Measurements from ENCODE around the gene GBP1. TPM values are rescaled to one million over a fixed set of nuclear protein-coding genes. Genes with fewer than 3 reads are reported as not detected.
"Not testable (repeated sequence)": the region's sequence is repeated elsewhere in the genome, so short reads cannot be mapped to it uniquely, and the experiment has no call there.

Gene GBP1
- polyA plus RNA-seq, 1 donor from 2014 or later, result not detected

- H3K36me3 ChIP-seq (ENCODE audit: insufficient read depth, low read length); H3F3A ChIP-seq (ENCODE audit: insufficient read depth, low read length, poor library complexity, severe bottlenecking); H3K9ac ChIP-seq (ENCODE audit: low read length); H3K27ac ChIP-seq (ENCODE audit: low read length); H4K20me1 ChIP-seq (ENCODE audit: insufficient read depth); H3K4me2 ChIP-seq (ENCODE audit: low read length); H3K79me2 ChIP-seq (replicated peaks; ENCODE audit: insufficient read depth, low read length); H2AFZ ChIP-seq (ENCODE audit: low read depth, low read length); H3K9me2 ChIP-seq (ENCODE audit: insufficient read depth, low read length); H3K9me3 ChIP-seq (ENCODE audit: low read length); H3K27me3 ChIP-seq (ENCODE audit: insufficient read depth, low read depth, low read length); H3K4me3 ChIP-seq (ENCODE audit: low read length): not testable (repeated sequence)
Observed at GRCh38 chr1:89029051-89029450, 36.0 kb downstream of the GBP1 start.

- no peaks in the 10 kb centered on the region for H3K9me3 ChIP-seq (ENCODE audit: low read length)
- H2AFZ ChIP-seq (ENCODE audit: low read depth, low read length), result no peak overlapping the region
- H3K27me3 ChIP-seq (ENCODE audit: insufficient read depth, low read depth, low read length), result no peaks in the 10 kb centered on the region
- no peaks in the 10 kb centered on the region for H4K20me1 ChIP-seq (ENCODE audit: insufficient read depth)
- H3K4me3 ChIP-seq (ENCODE audit: low read length), result no peak overlapping the region
- no peak overlapping the region for H3K4me2 ChIP-seq (ENCODE audit: low read length)
- no peaks in the 10 kb centered on the region for H3F3A ChIP-seq (ENCODE audit: insufficient read depth, low read length, poor library complexity, severe bottlenecking)
- no peaks in the 10 kb centered on the region for H3K36me3 ChIP-seq (ENCODE audit: insufficient read depth, low read length)
- no peak overlapping the region for H3K9ac ChIP-seq (ENCODE audit: low read length)
- no peaks in the 10 kb centered on the region for H3K79me2 ChIP-seq (replicated peaks; ENCODE audit: insufficient read depth, low read length)
- no peak for TF ChIP-seq RAD21 (conservative IDR thresholded peaks at IDR 0.05)
- no peak for TF ChIP-seq SMC3 (conservative IDR thresholded peaks at IDR 0.05; ENCODE audit: poor library complexity)
- TF ChIP-seq REST (IDR thresholded peaks at IDR 0.05; ENCODE audit: borderline replicate concordance), result no peak
- no peak for TF ChIP-seq POLR2AphosphoS5 (IDR thresholded peaks at IDR 0.05)
- no peak for TF ChIP-seq CTCF (IDR thresholded peaks at IDR 0.05; ENCODE audit: poor library complexity, severe bottlenecking)
- no peak for TF ChIP-seq TAF1 (IDR thresholded peaks at IDR 0.05; ENCODE audit: low read depth)
- TF ChIP-seq MXI1 (conservative IDR thresholded peaks at IDR 0.05; ENCODE audit: poor library complexity, severe bottlenecking), result no peak
- no peaks in the 10 kb centered on the region for H3K9me2 ChIP-seq (ENCODE audit: insufficient read depth, low read length)
- H3K27ac ChIP-seq (ENCODE audit: low read length), result no peak overlapping the region
Observed at GRCh38 chr1:89025928-89026327, 39.1 kb downstream of the GBP1 start.

- no peaks in the 10 kb centered on the region for H4K20me1 ChIP-seq (ENCODE audit: insufficient read depth)
- H3K27ac ChIP-seq (ENCODE audit: low read length), result no peak overlapping the region
- no peaks in the 10 kb centered on the region for H3K9me3 ChIP-seq (ENCODE audit: low read length)
- TF ChIP-seq EP300 (conservative IDR thresholded peaks at IDR 0.05; ENCODE audit: poor library complexity, severe bottlenecking), result no peak
- no peak for TF ChIP-seq CTCF (IDR thresholded peaks at IDR 0.05; ENCODE audit: poor library complexity, severe bottlenecking)
- TF ChIP-seq EZH2 (IDR thresholded peaks at IDR 0.05; ENCODE audit: borderline replicate concordance, insufficient read depth, low read length, poor library complexity, severe bottlenecking), result no peak
- TF ChIP-seq MXI1 (conservative IDR thresholded peaks at IDR 0.05; ENCODE audit: poor library complexity, severe bottlenecking), result no peak
- TF ChIP-seq SMC3 (conservative IDR thresholded peaks at IDR 0.05; ENCODE audit: poor library complexity), result no peak
- TF ChIP-seq TAF1 (IDR thresholded peaks at IDR 0.05; ENCODE audit: low read depth), result no peak
- no peak for TF ChIP-seq REST (IDR thresholded peaks at IDR 0.05; ENCODE audit: borderline replicate concordance)
- no peak for TF ChIP-seq RAD21 (conservative IDR thresholded peaks at IDR 0.05)
- no peak for TF ChIP-seq POLR2AphosphoS5 (IDR thresholded peaks at IDR 0.05)
- H3K4me3 ChIP-seq (ENCODE audit: low read length), result no peak overlapping the region
- H3K36me3 ChIP-seq (ENCODE audit: insufficient read depth, low read length), result no peaks in the 10 kb centered on the region
- H3K27me3 ChIP-seq (ENCODE audit: insufficient read depth, low read depth, low read length), result no peaks in the 10 kb centered on the region
- H3F3A ChIP-seq (ENCODE audit: insufficient read depth, low read length, poor library complexity, severe bottlenecking), result no peaks in the 10 kb centered on the region
- H3K79me2 ChIP-seq (replicated peaks; ENCODE audit: insufficient read depth, low read length), result no peaks in the 10 kb centered on the region
- no peak overlapping the region for H3K9ac ChIP-seq (ENCODE audit: low read length)
- no peak overlapping the region for H2AFZ ChIP-seq (ENCODE audit: low read depth, low read length)
- no peak overlapping the region for H3K4me2 ChIP-seq (ENCODE audit: low read length)
- no peaks in the 10 kb centered on the region for H3K9me2 ChIP-seq (ENCODE audit: insufficient read depth, low read length)
Observed at GRCh38 chr1:89023026-89023425, 42.0 kb downstream of the GBP1 start.
